NCI-H446 (cell line): Measurements from ENCODE around the gene PTPRT.

Experiments
- DNase-seq, 2 experiments: peaks; one replicate each; lab custom pipeline; 2025; lab: John Stamatoyannopoulos, UW

PTPRT gene

GRCh38 chr20:42113236-42113635 lies 1076.5 kb downstream of the PTPRT start:
- no peak for DNase-seq

- no peak for DNase-seq
These were observed 1077.5 kb downstream of the PTPRT start for GRCh38 chr20:42112161-42112560.

- DNase-seq, result no peak
These were observed 1078.4 kb downstream of the PTPRT start for GRCh38 chr20:42111349-42111748.

GRCh38 chr20:42110301-42110700 lies 1079.4 kb downstream of the PTPRT start:
- no peak for DNase-seq

- no peak for DNase-seq
These were observed 1087.7 kb downstream of the PTPRT start for GRCh38 chr20:42102000-42102399.

GRCh38 chr20:42100137-42100704 lies 1089.5 kb downstream of the PTPRT start:
- DNase-seq, result no peak

GRCh38 chr20:42099101-42099500 lies 1090.6 kb downstream of the PTPRT start:
- no peak for DNase-seq

GRCh38 chr20:42098418-42098817 lies 1091.3 kb downstream of the PTPRT start:
- DNase-seq, result no peak

- DNase-seq, result no peak
These were observed 1092.0 kb downstream of the PTPRT start for GRCh38 chr20:42097741-42098140.

GRCh38 chr20:42095221-42095620 lies 1094.5 kb downstream of the PTPRT start:
- DNase-seq, result no peak

- no peak for DNase-seq
These were observed 1095.9 kb downstream of the PTPRT start for GRCh38 chr20:42093542-42094440.

- no peak for DNase-seq
These were observed 1096.7 kb downstream of the PTPRT start for GRCh38 chr20:42093041-42093440.

- no peak for DNase-seq
These were observed 1104.3 kb downstream of the PTPRT start for GRCh38 chr20:42085366-42085765.

GRCh38 chr20:42083280-42083679 lies 1106.4 kb downstream of the PTPRT start:
- no peak for DNase-seq

GRCh38 chr20:42082611-42083010 lies 1107.1 kb downstream of the PTPRT start:
- DNase-seq, result peak in 1 of 2 experiments; percentile 14

GRCh38 chr20:42080956-42081355 lies 1108.8 kb downstream of the PTPRT start:
- DNase-seq, result no peak

GRCh38 chr20:42074944-42075343 lies 1114.8 kb downstream of the PTPRT start:
- no peak for DNase-seq

- no peak for DNase-seq
These were observed 1122.1 kb downstream of the PTPRT start for GRCh38 chr20:42067596-42067995.

GRCh38 chr20:42067174-42067573 lies 1122.5 kb downstream of the PTPRT start:
- no peak for DNase-seq

GRCh38 chr20:42063141-42063540 lies 1126.6 kb downstream of the PTPRT start:
- DNase-seq, result no peak

- no peak for DNase-seq
These were observed 1136.4 kb downstream of the PTPRT start for GRCh38 chr20:42053350-42053749.

GRCh38 chr20:42051921-42052320 lies 1137.8 kb downstream of the PTPRT start:
- no peak for DNase-seq

- no peak for DNase-seq
These were observed 1143.2 kb downstream of the PTPRT start for GRCh38 chr20:42046371-42047085.
